AG09309 (cell line): ENCODE results near the gene ADNP.

Experiments
- DNase-seq: peaks from one replicate; pipeline ENCODE4 v3.0.0-alpha.2; 2010; ENCODE audit warnings: low read depth
- H3K4me3 ChIP-seq: 2 replicates; pipeline ENCODE4 v1.5.1; 2011; ENCODE audit warnings: mild to moderate bottlenecking, low read depth, low read length, moderate library complexity; ENCODE audit not compliant: control insufficient read depth
- TF ChIP-seq, protein P1 (sequence below): IDR thresholded peaks from 2 replicates; pipeline ENCODE4 v1.5.1; 2011; ENCODE audit warnings: mild to moderate bottlenecking, low read depth, low read length, inconsistent platforms; ENCODE audit not compliant: insufficient read depth, control insufficient read depth; ENCODE audit errors: missing control alignments

ADNP gene

DNA sequence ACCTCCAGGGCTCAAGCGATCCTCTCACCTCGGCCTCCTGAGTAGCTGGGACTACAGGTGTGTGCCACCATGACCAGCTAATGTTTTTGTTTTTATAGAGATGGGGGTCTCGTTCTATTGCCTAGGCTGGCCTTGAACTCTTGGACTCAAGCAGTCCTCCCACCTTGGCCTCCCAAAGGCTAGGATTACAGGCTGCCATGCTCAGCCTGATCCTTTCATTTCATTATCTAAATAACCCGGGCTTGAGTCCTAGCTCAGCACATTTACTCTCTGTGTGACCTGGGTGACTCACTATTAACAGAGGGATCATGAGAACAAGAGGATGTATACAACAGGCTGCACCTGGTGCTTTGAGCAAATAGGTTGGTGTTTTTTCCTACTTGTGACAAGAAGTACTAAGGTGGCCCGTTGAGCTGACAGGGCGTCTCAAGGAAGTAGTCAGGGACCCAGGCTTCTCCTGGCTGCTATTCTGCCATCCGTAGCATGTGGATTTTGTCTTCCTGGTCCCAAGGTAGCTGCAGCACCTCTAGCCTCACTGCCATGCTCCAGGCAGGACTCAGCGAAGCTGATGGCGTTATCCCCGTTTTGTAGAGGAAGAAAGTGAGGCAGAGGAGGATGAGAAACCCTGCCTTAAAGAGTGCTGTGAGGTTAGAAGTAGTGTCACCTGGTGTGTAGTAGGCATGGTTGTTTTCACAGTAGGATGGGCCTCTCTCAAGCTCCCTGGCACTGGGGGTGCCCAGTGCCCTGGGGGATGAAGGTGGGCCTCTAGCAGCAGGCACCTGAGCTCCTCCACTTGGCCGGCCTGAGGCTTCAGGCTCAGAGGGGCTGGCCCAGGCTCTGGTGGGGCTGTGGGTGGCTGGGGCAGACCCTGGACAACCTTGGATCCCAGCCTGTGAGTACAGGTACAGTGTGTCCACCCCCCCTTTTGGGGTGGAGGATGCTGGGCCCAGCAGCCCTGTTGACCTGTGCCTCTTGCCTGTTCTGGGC, 62.4 kb downstream of the ADNP start:
- H3K4me3 ChIP-seq, result no peak overlapping the region
- no peak for DNase-seq
- TF ChIP-seq, protein P1, sequence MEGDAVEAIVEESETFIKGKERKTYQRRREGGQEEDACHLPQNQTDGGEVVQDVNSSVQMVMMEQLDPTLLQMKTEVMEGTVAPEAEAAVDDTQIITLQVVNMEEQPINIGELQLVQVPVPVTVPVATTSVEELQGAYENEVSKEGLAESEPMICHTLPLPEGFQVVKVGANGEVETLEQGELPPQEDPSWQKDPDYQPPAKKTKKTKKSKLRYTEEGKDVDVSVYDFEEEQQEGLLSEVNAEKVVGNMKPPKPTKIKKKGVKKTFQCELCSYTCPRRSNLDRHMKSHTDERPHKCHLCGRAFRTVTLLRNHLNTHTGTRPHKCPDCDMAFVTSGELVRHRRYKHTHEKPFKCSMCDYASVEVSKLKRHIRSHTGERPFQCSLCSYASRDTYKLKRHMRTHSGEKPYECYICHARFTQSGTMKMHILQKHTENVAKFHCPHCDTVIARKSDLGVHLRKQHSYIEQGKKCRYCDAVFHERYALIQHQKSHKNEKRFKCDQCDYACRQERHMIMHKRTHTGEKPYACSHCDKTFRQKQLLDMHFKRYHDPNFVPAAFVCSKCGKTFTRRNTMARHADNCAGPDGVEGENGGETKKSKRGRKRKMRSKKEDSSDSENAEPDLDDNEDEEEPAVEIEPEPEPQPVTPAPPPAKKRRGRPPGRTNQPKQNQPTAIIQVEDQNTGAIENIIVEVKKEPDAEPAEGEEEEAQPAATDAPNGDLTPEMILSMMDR, result no peak

DNA sequence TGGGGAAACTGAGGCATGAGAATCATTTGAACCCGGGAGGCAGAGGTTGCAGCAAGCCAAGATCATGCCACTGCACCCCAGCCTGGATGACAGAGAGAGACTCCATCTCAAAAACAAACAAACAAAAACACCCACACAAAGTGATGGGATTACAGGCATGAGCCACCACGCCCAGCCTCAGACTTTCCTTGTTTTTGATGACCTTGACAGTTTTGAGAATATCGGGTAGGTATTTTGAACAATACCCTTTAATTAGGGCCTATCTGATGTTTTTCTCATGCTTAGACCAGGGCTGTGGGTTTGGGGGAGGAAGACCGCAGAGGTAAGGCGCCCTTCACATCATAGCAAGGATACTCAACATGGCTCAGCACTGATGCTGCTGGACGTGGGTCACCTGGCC, 63.4 kb downstream of the ADNP start:
- TF ChIP-seq, protein P1, result no peak
- H3K4me3 ChIP-seq, result no peak overlapping the region
- no peak for DNase-seq

DNA sequence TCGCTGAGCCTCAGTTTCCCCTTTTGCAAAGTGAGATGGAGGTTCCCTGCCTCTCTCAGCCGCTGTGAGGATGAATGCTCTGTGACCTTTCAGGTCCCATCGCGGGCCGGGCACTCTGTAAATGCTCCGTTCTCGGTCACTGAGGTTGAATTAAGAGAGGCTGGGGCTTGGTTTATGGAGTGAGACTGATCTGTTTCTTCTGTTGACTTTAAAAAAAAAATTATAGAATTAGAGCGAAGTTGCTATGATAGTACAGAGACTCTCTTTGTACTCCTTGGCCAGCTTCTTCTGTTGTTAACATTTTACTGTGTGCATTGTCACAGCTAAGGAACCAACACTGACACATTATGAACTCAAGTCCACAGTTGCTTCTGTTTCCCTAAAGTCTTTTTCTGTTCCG, 64.4 kb downstream of the ADNP start:
- TF ChIP-seq, protein P1, result no peak
- DNase-seq, result no peak
- H3K4me3 ChIP-seq, result no peak overlapping the region

DNA sequence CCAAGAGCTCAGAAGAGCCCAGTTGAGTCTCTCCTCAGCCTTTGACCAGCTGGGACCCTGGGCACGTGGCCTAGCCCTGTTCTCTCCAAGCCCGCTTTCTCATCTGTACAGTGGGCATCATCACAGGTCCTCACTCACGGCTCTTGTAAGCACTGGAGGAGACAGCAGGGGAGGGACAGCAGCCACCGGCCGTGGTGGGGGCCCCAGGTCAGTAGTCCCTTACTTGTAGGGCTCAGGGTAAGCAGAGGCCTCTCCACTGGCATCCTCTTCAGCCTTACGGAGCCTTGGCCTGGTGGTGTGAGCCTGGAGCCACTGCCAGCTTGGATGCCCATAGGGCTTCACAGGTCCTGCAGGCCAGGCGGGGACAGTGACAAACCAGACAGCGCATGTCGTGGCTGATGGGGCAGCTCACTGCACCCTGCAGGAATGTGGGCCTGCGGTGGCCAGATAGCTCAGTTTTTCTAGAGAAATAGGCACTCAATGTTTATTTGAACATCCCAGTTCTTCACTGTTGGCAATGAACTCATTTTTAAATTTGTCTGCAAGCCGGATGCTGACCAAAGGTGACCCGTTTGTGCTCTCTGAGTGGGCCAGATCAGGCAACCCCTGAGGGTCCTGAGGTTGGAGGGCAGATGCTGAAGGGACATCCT, 65.1 kb downstream of the ADNP start:
- TF ChIP-seq, protein P1, result no peak
- no peak for DNase-seq
- no peak overlapping the region for H3K4me3 ChIP-seq

DNA sequence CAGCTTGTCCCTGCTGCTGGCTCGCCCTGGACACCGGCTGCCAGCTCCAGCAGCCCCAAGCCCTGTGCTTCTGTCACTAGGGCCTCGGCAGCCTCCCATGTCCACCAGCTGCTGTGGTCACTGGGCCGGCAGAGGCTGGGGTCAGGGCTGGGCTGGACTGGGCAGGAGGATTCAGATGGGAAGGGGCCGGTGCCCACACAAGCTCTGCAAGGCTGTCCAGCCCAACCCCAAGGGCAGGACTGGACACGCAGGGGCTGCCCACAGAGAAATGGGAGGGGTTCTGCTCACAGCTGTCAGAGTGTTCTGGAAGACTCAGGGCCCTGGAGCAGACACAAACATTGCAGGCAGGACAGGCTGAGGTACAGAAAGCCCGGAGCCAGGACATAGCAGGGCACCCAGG, 65.6 kb downstream of the ADNP start:
- DNase-seq, result no peak
- H3K4me3 ChIP-seq, result no peak overlapping the region
- TF ChIP-seq, protein P1, result no peak

DNA sequence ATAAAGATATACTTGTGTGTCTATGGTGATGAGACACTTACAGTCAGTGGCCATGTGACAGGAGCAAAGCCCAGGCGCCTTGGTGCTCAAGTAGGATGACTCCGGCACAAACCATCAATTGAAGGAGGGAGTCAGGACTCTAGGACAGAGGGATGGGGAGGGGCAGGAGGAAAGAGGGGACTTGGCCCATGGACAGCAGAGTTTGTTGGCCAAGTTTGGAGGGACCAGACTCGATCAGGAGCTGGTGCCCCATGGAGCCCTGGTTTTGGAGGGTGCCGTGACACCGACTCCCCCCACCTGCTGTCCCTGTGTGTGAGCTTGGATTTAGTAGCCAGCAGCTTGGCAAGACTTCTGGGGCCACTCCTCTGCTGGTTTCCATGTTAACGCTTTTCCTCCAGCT, 66.1 kb downstream of the ADNP start:
- no peak overlapping the region for H3K4me3 ChIP-seq
- no peak for DNase-seq
- TF ChIP-seq, protein P1, result no peak
